Midbrain (tissue), 1 donor: ENCODE results near the gene CAP2.
"Not testable (repeated sequence)": the region's sequence is repeated elsewhere in the genome, so short reads cannot be mapped to it uniquely, and the experiment has no call there.

Source experiments
- DNase-seq: peaks from one replicate; lab custom pipeline; 2025; lab: John Stamatoyannopoulos, UW

The CAP2 gene

GRCh38 chr6:17396256-17396655 lies 2.9 kb downstream of the CAP2 start:
- no peak for DNase-seq

DNA sequence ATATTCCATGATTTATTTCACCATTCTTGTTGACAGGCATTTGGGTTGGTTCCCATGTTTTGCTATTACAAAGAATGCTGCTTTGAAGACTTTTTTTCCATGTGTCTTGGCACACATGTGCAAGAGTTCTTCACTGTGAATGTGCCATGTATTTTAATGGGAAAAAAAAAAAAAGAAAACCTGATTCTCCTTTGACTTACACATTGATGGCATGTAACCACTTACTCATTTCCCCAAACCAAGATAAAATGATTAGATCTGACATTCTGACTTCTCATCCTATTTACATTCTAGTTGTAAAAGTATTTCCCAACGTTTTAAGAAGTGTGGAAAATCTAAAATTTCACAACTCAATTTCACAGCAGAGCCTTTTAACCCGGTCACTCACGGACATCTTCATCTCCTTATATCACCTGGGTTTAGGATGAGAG lies 4.4 kb downstream of the CAP2 start:
- no peak for DNase-seq

DNA sequence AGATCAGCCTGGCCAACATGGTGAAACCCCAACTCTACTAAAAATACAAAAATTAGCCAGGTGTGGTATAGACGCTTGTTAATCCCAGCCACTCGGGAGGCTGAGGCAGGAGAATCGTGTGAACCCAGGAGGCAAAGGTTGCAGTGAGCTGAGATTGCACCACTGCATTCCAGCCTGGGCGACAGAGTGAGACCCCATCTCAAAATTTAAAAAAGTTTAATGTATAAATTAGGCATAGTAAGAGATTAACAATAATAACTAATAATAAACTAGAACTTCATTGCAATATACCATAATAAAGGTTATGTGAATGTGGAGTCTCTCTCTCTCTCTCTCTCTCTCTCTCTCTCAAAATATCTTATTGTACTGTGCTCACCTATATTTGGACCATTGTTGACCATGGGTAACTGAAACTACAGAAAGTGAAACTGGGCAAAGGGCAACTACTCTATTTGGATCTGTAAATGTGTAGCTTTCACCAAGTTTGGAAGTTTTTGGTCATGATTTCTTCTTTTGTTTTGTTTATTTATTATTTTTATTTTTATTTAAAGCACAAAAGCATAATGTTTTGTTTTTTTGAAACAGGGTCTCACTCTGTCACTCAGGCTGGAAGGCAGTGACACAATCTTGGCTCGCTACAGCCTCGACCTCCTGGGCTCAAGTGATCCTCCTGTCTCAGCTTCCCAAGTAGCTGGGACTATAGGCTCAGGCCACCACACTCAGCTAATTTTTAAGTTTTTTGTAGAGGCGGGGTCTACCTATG lies 12.0 kb downstream of the CAP2 start:
- not testable (repeated sequence) for DNase-seq

- no peak for DNase-seq
These were observed 12.5 kb downstream of the CAP2 start for GRCh38 chr6:17405944-17406245.

- no peak for DNase-seq
These were observed 14.7 kb downstream of the CAP2 start for GRCh38 chr6:17408081-17408480.

GRCh38 chr6:17410281-17410680 lies 16.9 kb downstream of the CAP2 start:
- no peak for DNase-seq

GRCh38 chr6:17413313-17413750 lies 19.9 kb downstream of the CAP2 start:
- DNase-seq = no peak

DNA sequence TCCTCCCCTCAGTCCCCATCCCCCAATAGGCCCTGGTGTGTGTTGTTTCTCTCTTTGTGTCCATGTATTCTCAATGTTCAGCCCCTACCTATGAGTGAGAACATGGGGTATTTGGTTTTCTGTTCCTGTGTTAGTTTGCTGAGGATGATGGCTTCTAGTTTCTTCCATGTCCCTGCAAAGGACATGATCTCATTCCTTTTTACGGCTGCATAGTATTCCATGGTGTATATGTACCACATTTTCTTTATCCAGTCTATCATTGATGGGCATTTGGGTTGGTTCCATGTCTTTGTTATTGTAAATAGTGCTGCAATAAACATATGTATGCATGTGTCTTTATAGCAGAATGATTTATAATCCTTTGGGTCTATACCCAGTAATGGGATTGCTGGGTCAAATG lies 21.0 kb downstream of the CAP2 start:
- DNase-seq = not testable (repeated sequence)

DNA sequence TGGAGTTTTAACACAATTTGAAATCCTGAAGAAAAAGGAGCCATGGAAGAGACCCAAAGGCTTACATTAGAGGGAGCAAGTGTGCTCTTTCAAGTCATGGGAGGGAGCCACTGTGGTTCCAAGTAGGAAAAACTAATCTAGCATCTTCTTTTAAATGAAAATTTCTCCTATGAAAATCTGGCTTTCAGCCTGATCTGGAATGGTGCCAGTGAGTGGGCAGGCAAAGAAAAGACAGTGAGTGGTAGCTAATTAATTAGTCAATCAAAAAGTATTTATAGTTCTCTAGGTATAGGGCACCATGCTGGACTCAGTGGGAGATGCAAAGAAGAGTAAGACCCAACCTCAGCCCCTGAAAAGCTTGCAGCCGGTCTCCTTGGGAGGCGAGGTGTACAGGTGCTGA lies 21.9 kb downstream of the CAP2 start:
- DNase-seq = no peak

GRCh38 chr6:17416806-17417205 lies 23.4 kb downstream of the CAP2 start:
- DNase-seq = no peak

DNA sequence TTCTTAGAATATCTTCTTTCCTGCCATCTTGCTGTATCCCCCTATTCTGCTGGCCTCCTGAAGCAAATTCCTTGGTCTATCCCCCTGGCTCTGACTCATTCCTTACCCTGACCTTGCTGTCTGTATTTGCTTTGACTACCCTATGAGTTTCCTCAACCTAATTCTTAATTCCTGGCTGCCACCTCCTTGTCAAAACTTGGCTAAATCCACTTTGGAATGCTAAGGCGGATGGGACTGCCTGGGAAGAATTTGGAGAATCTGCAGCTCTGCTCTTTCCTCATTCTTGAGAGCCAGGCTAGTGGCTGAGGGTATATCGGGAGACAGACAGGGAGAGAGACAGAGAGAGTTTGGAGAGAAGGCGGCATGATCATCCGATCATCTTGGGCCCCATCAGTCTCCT lies 24.4 kb downstream of the CAP2 start:
- DNase-seq = no peak

DNA sequence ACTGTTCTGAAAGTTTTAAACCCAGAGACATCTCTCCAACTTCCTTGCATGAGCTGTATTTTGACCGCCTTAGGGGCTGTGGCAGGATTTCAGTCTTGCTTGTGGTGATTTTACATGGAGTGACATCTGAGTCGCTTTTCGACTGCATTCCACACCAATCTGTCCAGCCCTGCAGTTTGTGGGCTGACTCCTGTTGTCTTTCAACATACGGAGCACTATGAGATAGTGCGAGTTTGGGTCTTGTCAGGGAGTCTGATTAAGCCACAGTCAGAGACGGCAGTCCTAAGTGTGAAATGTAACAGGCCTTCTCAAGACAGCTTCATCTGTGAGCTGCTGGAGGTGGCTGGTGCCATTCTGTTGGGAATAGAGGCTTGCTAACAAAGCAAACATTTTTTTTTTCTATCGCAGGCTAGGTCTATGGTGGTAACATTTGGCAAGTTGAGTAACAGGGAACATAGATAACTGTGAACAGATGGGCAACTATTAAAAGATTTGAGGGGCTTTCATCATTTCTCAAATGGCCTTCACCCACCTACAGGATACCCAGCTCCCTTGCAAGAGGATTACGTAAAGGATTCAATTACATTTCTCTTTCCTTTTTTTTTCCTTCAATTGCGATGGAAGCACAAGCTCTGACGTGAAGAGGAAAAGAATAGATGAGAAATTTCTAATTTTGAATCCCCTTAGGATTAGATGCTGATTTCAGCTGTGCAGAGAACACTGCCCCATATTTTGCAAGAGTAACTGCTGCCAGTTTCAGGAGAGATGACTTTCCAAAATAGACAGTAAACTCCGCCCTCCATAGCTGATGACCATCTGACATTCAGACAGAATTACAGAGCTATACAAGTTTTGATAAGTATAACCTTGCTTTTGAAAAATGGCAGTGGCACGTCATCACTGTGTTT lies 25.1 kb downstream of the CAP2 start:
- no peak for DNase-seq

GRCh38 chr6:17419189-17419575 lies 25.8 kb downstream of the CAP2 start:
- no peak for DNase-seq

- DNase-seq = no peak
These were observed 27.0 kb downstream of the CAP2 start for GRCh38 chr6:17420368-17420767.

DNA sequence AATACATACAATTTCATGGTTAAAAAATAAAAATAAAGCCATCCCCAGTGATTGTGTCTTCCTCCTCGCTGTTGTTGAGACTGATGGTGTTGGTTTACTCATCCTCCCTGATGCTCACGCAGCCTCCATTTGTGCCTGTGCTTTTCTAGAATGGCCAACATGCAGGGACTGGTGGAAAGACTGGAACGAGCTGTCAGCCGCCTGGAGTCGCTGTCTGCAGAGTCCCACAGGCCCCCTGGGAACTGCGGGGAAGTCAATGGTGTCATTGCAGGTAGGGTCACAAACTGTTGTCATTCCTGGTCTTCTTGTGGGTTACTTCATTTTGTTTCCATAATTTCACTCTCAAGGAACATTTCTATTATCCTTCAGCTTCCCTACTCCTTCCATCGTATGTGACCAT lies 28.0 kb downstream of the CAP2 start:
- DNase-seq = no peak

GRCh38 chr6:17423026-17423425 lies 29.6 kb downstream of the CAP2 start:
- DNase-seq = no peak

- no peak for DNase-seq
These were observed 33.7 kb downstream of the CAP2 start for GRCh38 chr6:17427062-17427461.

DNA sequence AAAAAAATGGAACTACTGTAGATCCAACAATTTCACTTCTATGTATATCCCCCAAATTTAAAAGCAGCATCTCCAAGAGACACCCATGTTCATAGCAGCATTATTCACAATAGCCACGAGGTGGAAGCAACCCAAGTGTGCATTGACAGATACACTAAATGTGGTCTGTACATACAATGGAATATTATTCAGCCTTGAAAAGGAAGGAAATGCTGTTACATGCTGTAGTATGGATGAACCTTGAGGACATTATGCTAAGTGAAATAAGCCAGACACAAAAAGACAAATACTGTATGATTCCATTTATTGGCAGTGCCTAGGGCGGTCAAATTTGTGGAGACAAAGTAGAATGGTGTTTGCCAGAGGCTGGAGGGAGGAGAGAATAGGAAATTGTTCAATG lies 34.2 kb downstream of the CAP2 start:
- no peak for DNase-seq

- not testable (repeated sequence) for DNase-seq
These were observed 35.3 kb downstream of the CAP2 start for GRCh38 chr6:17428595-17429120.

GRCh38 chr6:17429383-17430061 lies 36.1 kb downstream of the CAP2 start:
- DNase-seq = no peak

DNA sequence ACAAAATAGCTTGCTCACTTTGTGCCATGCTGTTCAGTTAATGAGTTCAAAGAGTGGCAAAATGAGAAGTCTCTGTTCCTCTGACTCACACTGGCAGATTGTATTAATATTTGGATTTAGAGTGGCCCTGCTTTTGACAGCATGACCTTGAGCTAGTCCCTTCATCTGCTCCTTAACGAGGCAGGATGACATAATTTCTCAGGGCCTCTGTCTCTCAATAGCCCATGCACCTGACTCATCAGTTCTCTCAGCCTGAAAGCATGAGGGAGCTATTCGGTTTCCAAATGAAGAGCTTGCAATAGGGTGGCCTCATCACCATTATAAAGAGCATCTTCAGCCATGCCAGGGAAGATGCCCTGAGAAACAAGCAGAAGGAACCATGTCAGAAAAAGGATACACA lies 38.2 kb downstream of the CAP2 start:
- DNase-seq = no peak

DNA sequence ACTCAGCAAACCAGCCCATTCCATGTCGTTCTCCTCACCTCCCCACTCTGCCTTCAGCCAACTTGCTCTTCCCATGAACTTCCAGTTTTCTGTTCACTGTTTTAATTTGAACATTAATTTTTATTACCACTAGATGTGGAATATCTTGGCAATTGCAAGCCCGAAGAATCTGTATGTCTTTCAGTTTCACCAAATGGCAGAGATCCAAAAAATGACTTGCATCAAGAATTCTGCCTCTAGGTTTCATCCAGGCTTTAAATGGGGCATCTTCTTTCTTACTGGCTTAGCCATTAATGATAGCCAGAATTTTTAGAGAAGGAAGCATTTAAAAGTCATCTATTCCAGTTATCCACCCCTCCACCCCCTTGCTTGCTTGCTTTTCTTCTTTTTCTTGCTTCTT lies 39.0 kb downstream of the CAP2 start:
- no peak for DNase-seq
